EL (cell line): ENCODE data around the gene ISCU.
"Not testable (repeated sequence)": the region's sequence is repeated elsewhere in the genome, so short reads cannot be mapped to it uniquely, and the experiment has no call there.

Source experiments
- DNase-seq: peaks from one replicate; pipeline ENCODE4 v3.0.0-alpha.2; 2016

The ISCU gene

DNA sequence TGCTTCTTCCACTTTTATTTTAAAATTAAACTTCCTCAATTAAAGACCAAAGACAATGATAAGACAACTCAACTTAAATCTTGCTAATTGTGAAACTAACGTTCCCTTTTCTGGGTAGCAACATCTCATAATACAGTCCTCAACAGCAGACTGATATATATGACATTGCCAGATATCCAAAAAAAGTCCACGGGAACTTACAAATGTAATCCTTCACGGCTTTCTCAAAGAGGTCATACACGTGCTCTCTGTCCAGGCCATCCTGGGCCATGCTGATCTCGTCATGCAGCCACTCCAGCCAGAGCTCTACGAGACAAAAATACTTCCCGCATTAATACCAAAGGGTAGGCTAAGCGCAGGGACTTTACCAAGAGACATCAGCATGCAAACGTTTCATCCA lies 14.7 kb upstream of the ISCU start:
- no peak for DNase-seq

DNA sequence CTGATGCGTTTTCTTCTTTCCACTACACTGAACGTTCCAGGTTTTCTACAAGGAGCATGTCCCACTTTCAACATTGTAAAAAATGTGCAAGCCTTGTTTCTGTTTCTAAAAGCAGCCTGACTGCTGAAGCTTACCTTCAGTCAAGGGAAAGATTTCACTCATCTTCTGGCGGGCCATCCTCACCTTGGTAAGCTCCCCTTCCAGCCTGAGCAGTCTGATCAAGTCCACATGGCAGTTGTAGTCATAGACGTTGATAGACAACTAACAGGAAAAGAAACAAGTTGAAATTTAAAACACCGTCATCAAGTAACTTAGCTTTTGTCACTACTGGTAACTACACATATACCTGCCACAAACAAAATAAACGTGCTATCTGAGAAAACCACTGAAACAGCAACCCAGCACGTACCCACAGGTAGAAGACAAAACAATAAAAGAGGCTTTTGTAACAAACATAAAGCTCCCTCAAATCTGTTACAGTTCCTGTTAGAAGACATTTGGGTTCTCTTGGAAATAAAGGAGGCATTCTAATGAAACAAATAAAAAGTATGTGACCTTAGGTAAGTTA lies 13.4 kb upstream of the ISCU start:
- no peak for DNase-seq

DNA sequence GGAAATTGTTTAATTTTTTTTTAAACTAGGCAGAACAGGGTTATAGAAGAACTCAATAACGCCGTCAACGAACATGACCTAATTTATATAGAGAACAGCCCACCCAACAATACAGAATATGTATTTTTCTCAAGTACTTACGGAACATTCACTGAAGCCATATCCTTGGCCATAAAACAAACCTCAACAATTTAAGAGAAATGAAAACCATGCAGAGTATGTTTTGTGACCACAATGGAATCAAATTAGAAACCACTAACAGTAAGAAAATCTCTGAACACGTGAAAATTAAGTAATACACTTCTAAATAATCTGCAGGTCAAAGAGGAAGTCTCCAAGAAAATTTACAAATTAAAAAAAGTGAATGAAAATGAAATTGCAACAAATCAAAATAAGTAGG lies 10.9 kb upstream of the ISCU start:
- DNase-seq: peak; percentile 60

DNA sequence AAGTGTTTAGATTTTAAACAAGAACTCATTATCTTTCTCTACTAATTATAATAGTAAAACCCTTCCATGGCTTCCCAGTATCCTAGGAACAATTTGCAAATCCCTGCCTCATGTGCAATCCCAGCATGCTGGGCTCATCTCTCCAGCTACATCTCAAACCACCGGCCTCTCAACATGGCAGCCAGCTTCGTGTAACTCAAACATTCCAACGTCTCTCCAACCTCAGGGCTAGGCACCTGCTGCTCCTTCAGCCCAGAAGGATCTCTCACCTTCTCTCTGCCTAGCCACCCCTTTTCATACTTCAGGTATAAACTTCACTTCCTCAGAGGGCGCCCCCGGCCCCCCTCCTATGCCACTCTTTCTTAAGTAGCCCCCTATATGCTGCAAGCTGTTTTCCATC lies 8.6 kb upstream of the ISCU start:
- no peak for DNase-seq

DNA sequence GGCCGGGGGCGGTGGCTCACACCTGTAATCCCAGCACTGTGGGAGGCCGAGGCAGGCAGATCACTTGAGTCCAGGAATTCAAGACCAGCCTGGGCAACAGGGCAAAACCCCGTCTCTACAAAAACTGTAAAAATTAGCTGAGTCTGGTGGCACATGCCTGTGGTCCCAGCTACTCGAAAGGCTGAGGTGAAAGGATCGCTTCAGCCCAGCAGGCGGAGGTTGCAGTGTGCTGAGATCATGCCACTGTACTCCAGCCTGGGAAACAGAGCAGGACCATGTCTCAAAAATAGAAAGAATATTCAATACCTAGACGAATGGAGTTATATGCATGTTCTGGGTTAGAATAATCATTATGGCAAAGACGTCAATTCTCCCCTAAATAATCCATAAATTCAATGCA lies 7.0 kb upstream of the ISCU start:
- not testable (repeated sequence) for DNase-seq

DNA sequence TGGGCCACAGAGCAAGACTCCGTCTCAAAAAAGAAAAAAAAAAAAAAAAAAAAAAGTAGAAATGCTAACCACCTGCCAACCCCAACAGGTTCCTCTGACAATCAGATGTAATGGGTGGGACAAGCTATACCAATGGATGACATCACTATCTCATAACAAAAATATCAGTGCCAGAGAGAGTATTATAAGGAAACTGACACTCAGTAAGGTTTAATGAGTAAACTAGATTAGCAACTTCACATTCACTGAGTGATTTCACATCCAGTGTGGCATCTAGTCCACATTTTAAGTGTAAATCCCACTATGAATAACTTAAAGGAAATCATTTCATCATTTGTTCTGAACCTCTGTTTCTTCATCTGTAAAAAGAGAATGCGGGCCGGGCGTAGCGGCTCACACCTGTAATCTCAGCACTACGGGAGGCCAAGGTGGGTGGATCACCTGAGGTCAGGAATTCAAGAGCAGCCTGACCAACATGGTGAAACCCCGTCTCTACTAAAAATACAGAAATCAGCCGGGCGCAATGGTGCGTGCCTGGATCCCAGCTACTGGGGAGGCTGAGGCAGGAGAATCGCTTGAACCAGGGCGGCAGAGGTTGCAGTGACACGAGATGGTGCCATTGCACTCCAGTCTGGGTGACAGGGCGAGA lies 3.3 kb upstream of the ISCU start:
- DNase-seq: no peak

DNA sequence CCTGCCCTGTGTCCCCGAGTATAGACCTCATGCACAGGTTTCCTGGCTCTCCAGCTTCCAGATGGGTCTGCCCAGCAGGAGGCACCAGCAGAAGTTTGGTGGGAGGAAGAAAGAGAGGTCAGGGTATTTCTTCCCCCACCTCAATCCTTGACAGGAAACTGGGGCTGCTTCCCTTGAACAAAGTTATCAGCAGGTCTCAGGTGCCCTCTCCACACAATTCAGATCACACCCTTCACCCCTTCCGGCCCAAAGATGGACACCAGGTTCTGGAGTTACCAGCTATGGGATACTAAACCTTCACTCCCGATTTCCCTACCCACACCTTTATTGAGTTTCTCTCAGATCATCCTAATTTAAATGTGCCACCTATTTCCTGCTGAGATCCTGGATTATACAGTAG lies 2.6 kb upstream of the ISCU start:
- no peak for DNase-seq

DNA sequence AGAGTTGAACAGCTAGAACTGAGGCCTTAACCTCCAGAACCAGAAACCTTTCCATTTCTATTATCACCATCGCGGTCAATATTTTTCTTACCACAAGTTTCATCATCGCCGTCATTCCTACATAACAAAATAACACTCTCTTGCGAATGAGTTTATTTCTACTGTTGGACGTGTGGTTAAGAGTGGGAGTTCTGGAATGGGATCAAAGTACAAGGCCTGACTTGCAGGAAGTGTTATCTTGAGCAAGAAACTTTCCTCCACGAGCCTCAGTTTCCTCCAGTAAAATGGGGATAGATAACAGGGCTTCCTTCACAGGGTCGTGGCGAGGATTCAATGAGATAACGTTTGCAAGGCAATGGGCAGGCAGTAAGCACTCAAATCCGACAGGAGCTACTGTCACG lies 2.1 kb upstream of the ISCU start:
- peak; percentile 26 for DNase-seq

DNA sequence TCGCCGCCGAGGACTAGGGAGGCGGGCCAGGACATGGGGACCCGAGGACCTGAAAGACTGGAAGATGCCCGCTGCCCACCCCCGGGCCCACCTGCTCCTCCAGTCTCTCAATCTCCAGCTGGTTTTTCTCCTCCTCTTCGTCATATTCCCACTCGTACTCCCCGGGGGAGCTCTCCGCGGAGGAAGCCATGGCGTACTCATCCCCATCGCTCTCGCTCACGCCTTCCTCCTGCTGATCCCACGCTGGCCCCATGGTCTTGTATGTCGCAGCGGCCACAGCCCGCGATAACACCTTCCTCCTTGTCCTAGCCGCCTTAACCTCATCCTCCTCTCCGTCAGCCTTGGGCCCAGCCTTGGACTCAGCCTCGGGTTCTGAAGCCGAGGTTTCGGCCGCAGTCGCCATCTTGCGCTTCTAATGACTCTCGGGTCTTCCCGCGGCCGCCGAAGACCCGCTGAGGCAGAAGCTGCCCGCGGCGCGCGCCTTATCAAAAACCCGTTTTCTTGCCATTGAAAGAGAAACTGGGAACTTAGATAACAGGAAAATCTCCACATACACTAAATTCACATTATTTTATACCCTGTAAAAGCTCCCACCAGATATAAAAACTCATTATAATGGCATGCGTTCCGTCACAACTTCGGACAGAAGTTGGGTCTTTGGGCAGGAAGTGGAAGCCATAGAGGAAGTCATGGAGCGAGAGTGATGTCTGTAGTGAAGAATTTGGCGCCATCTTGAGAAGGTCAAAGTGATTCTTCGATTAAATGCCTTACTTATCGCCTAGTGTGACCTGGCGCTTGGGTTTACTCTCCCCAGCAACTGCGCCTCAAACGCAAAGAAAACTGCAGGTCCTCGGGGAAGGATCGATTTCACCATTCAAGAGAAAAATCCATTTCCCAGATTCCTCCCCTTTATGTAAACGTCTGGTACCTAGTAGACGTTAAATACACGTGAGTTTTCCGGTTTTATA lies 1.4 kb upstream of the ISCU start, which contains the start of gene SART3:
Gene SART3, minus strand, starts transcription at position 422 of the 968 bp plus-strand sequence. Its CDS starts 19 bp downstream, at position 403.
- peak; percentile 89 for DNase-seq

DNA sequence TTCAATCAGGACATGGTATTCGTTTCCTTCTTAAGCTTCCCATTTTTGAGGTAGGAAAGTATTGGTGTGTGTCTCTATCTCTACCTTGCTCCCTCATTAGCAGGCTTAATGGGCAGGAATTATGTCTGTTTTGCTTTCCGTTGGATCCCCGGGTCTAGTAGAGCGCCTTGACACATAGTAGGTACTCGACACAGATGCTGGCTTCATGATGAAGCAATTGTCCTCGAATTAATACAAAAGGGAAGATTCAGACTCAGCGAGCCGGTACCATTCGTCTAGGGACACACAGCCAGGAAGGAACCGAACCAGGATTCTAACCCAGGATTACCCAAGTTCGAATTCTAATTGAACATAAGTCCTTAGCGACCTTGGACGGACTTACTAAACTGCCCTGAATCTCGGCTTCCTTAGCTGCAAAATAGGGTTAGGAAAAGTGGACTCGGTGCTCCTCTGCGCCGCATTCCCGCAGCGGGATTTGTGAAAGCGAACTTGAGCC lies 496 bp upstream of the ISCU start:
- DNase-seq: no peak

DNA sequence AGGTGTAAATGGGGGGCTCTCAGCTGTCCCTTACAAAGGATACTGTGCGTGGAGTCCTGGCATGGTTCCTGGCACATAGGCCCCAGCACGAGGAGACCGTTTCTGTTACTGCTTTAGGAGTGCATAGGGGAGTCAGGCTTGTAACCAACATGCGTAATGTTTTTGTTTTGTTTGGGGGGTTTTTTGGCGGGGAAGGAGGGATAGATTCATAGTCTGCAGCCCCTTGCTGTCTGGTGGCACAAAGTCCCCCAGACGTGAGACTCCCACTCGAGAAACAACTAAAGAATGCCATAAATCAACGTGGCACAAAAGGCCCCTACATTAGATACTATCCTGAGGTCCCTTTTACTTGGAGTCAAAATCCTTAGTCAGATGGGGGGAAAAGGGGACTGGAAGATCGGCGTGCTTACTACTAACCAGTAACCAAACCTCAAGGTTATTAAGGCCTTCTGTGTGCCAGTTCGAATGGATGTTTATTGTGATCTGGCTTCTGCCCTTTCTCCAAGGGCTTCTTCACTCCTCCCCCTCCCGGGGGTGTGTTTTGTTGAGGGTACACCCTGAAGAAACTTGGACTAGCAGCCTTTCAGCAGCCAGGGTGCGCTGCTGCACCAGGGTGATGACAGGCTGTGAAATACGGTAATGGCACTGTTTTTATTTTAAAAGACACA lies 874 bp downstream of the ISCU start:
- peak; percentile 91 for DNase-seq

DNA sequence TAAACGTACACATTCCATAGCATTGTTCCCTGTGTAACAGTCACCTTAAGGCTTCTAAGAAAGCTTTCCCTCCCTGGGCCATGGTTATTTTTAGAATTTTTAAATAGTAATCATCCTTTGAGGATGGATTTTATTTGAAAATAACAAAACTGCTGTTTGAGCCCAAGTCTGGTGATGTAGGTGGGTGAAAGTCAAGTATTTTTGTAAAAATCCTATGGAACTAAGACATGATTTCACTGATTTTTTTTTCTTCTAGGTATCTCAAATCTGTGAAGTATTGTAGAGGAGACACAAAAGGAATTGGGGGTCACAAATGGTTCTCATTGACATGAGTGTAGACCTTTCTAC lies 1.4 kb downstream of the ISCU start:
- DNase-seq: no peak

DNA sequence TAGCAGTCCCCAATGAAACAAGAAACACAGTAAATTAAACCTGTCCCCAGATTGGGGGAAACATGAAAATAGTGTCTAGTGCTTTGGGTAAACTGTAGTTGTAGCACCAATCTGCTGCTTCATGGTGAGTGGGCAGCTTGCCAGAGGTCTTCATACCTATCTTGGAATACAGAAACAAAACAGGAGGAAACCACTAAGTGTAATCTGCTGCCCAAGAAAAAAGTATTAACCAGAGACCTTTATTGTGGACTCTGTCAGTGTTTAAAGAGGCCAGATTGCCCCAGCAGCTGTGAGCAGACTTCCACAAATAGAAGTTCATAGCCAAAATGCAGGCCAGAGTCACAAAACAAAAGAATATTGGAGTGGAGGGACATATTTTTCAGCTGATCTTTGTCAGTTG lies 2.3 kb downstream of the ISCU start:
- no peak for DNase-seq

DNA sequence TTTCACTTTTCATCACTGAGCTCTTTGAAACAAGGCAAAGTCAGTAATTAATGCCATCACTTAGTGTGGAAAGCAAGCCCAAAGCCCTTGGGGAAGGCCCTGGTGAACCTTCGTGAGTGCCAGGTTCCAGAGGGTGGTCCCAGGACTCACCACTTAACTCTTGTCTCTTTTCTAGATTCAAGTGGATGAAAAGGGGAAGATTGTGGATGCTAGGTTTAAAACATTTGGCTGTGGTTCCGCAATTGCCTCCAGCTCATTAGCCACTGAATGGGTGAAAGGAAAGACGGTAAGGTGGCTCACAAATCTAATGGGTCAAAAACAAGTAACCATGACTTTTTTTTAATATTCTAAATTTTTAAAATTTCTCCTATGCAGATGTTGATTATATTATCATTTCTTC lies 2.8 kb downstream of the ISCU start:
- no peak for DNase-seq

DNA sequence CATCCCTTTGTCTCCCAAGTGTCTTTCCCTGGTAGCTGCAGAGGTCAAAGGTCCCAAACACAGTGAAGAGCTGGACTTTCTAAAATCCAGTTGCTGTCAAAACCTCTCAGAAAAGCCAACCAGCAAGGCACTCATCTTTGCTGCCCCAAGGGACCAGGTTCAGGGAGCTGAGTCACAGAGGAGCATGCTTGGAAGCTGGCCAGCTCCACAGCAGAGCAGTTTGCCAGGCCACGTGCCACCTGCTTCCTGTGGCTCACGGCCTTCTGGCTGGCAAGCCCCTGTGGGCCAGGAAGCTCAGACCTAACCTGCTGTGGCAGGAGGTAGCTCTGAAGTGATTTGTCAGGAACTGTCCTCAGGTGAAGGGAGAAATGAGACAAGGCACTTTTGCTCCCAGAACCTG lies 3.6 kb downstream of the ISCU start:
- DNase-seq: peak; percentile 85

DNA sequence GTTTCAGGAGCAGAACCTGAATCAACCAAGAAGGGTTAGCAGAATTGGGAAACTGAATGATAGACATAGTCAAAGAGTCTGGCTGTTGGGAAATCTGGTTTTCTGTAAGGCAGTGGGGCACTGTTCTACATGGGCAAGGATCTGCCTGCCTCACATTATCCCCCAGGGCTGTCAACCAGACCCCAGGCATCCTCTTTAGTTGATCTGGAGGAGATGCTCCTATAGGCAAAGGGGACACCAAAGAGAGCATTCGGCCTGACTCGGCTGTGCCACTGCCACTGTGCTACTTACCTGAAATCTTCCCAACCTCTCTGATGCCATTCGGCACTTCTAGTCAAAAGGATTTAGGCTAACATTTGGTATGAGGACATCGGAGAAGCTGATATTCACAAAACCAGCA lies 4.1 kb downstream of the ISCU start:
- DNase-seq: no peak

DNA sequence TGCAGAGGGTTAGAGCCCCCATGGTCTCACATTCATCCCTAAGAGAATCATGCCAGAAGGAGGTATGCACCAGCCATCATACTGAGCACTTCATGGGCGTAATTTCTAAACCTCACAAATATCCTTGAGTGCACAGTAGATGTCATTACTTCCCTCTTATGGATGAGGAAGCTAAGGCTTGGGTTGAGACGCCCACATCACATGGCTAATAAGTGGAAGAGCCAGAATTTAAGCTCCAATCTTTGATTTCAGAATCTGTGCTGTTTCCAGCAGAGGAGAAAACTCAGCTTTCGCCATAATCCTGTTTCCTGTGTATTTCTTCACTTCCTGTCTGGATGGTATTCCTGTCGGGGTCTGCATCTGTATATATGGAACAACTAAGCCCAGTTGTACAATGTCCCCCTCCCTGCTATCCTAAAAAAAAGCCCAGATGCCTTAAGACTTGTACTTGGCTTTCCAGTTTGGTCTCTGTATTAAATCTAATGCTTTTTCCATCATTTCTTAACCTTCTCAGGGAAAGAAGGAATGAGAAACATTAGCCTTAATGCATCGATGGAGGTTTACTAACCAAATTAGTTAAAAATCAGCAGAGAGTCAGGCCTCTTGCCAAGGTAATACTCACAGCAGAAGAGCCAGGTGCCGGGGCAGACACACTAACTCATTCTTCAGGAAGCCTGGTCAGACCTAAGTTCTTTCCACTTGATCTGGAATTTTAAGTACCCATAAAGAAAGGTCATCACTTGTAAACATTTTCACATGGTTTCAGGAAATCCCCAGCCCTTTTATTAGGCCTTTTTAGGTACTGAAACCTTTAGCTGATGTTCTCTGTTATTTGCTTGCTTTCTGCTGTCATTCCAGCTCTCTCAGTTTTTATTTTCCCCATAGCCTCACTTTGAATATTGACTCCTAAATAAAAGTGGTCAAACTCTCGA lies 5.3 kb downstream of the ISCU start:
- DNase-seq: no peak

DNA sequence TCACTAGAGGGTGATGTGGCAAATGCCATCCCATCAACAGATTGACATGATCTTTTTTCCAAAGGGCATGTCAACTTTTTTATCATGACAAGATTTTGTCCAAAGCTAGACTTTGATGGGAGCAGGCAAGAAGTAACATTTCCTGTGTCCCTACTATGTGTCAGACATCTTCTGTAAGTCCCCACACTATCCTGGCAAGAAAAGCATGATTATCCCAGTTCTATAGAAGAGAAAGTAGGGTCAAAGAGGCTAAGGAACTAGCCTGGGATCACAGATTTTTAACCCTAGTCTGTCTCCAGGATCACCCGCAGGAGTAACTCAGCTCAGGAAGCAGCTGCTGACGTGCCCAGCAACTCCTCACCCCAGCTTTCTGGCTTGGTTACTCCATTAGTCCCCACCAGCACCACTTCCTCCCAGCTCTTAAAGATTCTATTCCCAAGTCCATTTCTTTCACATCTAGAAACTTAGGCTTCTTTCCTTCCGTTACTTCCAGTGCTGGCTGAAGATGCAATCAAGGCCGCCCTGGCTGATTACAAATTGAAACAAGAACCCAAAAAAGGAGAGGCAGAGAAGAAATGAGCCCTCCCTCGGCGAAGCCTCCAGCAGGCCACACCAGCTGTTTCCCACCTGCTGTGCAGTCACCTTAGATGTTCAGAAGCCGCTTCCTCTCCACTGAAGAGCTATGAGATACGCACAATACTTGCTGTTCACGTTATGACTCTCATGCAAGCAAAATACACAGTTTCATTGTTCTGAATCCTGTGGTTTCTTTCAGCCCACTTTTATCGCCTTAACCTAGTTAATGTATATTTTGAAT lies 6.2 kb downstream of the ISCU start:
- DNase-seq: no peak

DNA sequence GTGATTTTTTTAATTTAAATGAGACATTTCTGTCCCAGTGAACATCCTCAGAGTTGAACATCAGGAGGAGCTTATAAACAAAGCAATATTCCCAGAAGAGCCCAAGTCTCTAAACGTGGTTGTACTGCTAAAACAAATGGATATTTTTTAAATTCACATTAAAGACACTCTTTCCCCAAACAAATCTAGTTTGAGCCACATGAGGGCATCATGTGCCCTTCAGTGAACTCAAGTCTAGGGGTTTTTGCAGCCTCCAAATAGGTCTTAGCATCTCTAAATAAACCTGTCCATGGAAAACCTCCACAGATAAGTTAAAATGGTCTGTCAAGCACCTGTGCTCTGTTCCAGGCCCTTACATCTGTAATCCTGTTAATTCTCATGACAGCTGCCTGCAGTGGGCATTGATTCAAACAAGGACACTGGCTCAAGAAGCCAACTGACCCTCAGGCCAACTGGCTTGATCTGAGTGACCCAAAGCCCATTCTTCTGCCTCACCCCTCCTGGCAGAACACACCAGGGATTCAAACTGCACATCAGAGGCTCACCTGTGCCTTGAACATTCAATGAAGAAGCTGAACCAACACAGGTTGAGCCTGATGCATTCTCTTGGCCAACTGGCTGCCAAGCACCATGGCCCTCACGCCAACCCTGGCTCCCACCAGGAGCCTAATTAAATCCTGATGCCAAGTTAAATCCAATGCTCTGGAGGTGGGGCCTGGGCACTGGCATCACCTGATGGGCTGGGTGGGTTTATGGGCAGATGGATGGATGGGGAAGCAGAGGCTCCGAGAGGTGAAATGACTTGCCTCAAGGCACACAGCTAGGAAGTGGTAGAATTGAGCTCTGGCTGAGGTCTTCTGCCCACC lies 8.6 kb downstream of the ISCU start:
- DNase-seq: peak; percentile 53

DNA sequence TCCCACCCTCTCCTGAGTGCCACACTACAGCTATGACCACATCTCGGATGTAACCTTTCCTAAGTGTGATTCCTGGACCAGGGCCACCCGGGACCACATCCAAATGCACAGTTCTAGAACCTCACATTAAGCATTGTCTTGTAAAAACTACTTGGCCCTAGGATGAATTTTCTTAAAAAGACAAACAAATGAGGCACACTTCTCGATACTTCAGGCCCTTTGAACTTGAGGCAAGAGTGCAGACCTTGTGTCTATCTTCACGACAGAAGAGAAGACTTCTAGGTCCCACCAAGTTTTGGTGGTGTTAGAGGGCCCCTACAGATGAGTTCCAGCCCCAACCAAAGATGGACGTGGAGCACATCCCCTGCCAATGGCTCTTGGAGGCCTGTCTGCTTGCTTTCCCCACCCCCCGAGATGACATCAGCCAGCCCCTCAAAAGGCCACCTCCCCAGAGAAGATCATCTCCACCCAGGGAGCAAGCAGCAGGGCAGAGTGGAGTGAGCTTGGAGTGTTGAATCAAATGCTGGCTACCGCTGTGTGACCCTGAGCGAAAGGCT lies 9.3 kb downstream of the ISCU start:
- DNase-seq: no peak
